ENCODE data around the gene SERINC1.

GRCh38 chr6:122412001-122412400, 59.6 kb downstream of the SERINC1 start:
- TF ChIP-seq, protein P1, sequence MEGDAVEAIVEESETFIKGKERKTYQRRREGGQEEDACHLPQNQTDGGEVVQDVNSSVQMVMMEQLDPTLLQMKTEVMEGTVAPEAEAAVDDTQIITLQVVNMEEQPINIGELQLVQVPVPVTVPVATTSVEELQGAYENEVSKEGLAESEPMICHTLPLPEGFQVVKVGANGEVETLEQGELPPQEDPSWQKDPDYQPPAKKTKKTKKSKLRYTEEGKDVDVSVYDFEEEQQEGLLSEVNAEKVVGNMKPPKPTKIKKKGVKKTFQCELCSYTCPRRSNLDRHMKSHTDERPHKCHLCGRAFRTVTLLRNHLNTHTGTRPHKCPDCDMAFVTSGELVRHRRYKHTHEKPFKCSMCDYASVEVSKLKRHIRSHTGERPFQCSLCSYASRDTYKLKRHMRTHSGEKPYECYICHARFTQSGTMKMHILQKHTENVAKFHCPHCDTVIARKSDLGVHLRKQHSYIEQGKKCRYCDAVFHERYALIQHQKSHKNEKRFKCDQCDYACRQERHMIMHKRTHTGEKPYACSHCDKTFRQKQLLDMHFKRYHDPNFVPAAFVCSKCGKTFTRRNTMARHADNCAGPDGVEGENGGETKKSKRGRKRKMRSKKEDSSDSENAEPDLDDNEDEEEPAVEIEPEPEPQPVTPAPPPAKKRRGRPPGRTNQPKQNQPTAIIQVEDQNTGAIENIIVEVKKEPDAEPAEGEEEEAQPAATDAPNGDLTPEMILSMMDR (IDR thresholded peaks at IDR 0.05; ENCODE audit: low read length): no peak
- TF ChIP-seq EZH2 (optimal IDR thresholded peaks at IDR 0.05; ENCODE audit: low read depth, low read length): no peak
